Fibroblast of mammary gland (primary cell): Measurements from ENCODE around the gene PIK3CD.

Experiments
- DNase-seq: peaks from one replicate; pipeline ENCODE4 v3.0.0-alpha.2; 2010; ENCODE audit warnings: low read depth
- H3K4me3 ChIP-seq: 2 replicates; pipeline ENCODE4 v1.5.1; 2011; ENCODE audit warnings: low read depth, mild to moderate bottlenecking, low read length, moderate library complexity; ENCODE audit not compliant: control insufficient read depth
- CTCF ChIP-seq: conservative IDR thresholded peaks from 2 replicates; pipeline ENCODE4 v1.5.1; 2011; ENCODE audit warnings: low read depth, low read length, inconsistent platforms; ENCODE audit not compliant: control insufficient read depth, insufficient read depth

Gene PIK3CD

GRCh38 chr1:9776685-9777084, 125.2 kb downstream of the PIK3CD start:
- no peak for DNase-seq
- H3K4me3 ChIP-seq = no peak overlapping the region
- no peak for TF ChIP-seq CTCF
